Vagina (tissue), 2 donors: ENCODE measurements around the gene ZFX.

ENCODE experiments used
- CTCF ChIP-seq, 3 experiments: fragments of 450-650 bp in 2 of 3; fragments of 200-600 bp in 1 of 3; sonication (generic) in 1 of 3; IDR thresholded peaks; one replicate each; pipeline ENCODE4 v1.5.1; 2017 to 2019; ENCODE audit warnings: antibody characterized with exemption in 3 of 3, mild to moderate bottlenecking in 2 of 3, moderate library complexity in 2 of 3
- POLR2A ChIP-seq, 2 donors: fragments of 450-650 bp; IDR thresholded peaks; one replicate each; pipeline ENCODE4 v1.6.1; 2017; ENCODE audit warnings: antibody characterized with exemption in 2 of 2, mild to moderate bottlenecking in 2 of 2, moderate library complexity in 2 of 2
- POLR2AphosphoS5 ChIP-seq, 2 donors: sonication (generic); formaldehyde crosslinking; IDR thresholded peaks; one replicate each; pipeline ENCODE4 v1.9.0; 2017; ENCODE audit warnings: antibody characterized with exemption in 2 of 2, mild to moderate bottlenecking in 2 of 2, low read depth in 1 of 2; ENCODE audit not compliant: insufficient read depth in 1 of 2

GRCh38 chrX:24133312-24133711, 16.2 kb upstream of the ZFX start:
- TF ChIP-seq CTCF (IDR thresholded peaks at IDR 0.05), result no peak
- TF ChIP-seq POLR2A (IDR thresholded peaks at IDR 0.05), result no peak
- TF ChIP-seq POLR2AphosphoS5 (IDR thresholded peaks at IDR 0.05; ENCODE audit: insufficient read depth in 1 of 2, low read depth in 1 of 2), result no peak
